HG03095 (cell line): ENCODE data around the gene NOM1.
"Not testable (repeated sequence)": the region's sequence is repeated elsewhere in the genome, so short reads cannot be mapped to it uniquely, and the experiment has no call there.

Experiments
- ATAC-seq: cut with Tn5 transposase; IDR thresholded peaks from one replicate; pipeline ENCODE4 v1.9.1; 2021; ENCODE audit warnings: moderate library complexity; ENCODE audit not compliant: unreplicated experiment

The NOM1 gene

GRCh38 chr7:156949541-156950380, at the start of gene NOM1:
TSS of gene NOM1 (plus strand) at chr7:156949712. CDS start at chr7:156949738, 26 bp downstream.
- ATAC-seq: peak; percentile 89

GRCh38 chr7:156900093-156900492, 49.4 kb upstream of the NOM1 start:
- not testable (repeated sequence) for ATAC-seq

GRCh38 chr7:156903232-156903909, 46.1 kb upstream of the NOM1 start:
- no peak for ATAC-seq

- ATAC-seq: no peak
These were observed 43.3 kb upstream of the NOM1 start for GRCh38 chr7:156906200-156906649.

- ATAC-seq: no peak
These were observed 41.9 kb upstream of the NOM1 start for GRCh38 chr7:156907656-156908055.

GRCh38 chr7:156909574-156910252, 39.8 kb upstream of the NOM1 start:
- ATAC-seq: not testable (repeated sequence)

GRCh38 chr7:156918635-156919034, 30.9 kb upstream of the NOM1 start:
- peak; percentile 39 for ATAC-seq

- ATAC-seq: no peak
These were observed 30.3 kb upstream of the NOM1 start for GRCh38 chr7:156919132-156919713.

GRCh38 chr7:156920076-156920475, 29.4 kb upstream of the NOM1 start:
- no peak for ATAC-seq

GRCh38 chr7:156920487-156921373, 28.8 kb upstream of the NOM1 start:
- not testable (repeated sequence) for ATAC-seq

GRCh38 chr7:156922304-156922703, 27.2 kb upstream of the NOM1 start:
- not testable (repeated sequence) for ATAC-seq

GRCh38 chr7:156925821-156926220, 23.7 kb upstream of the NOM1 start:
- ATAC-seq: not testable (repeated sequence)

- no peak for ATAC-seq
These were observed 21.7 kb upstream of the NOM1 start for GRCh38 chr7:156927571-156928405.

- no peak for ATAC-seq
These were observed 21.1 kb upstream of the NOM1 start for GRCh38 chr7:156928406-156928747.

- no peak for ATAC-seq
These were observed 19.5 kb upstream of the NOM1 start for GRCh38 chr7:156929789-156930539.

GRCh38 chr7:156932006-156932405, 17.5 kb upstream of the NOM1 start:
- ATAC-seq: no peak

- no peak for ATAC-seq
These were observed 14.3 kb upstream of the NOM1 start for GRCh38 chr7:156935250-156935649.

GRCh38 chr7:156936766-156937165, 12.7 kb upstream of the NOM1 start:
- ATAC-seq: not testable (repeated sequence)
